ENCODE results near the gene ZFAND5.

The ZFAND5 gene

GRCh38 chr9:72322678-72323077 lies 42.3 kb downstream of the ZFAND5 start:
- no peak for TF ChIP-seq CTCF (conservative IDR thresholded peaks at IDR 0.05)
- H3K27ac ChIP-seq: no peak overlapping the region

GRCh38 chr9:72322259-72322658 lies 42.7 kb downstream of the ZFAND5 start:
- H3K27ac ChIP-seq: no peak overlapping the region
- no peak for TF ChIP-seq CTCF (conservative IDR thresholded peaks at IDR 0.05)

- peak overlapping the region; percentile 71 for H3K27ac ChIP-seq
- no peak for TF ChIP-seq CTCF (conservative IDR thresholded peaks at IDR 0.05)
Measured at GRCh38 chr9:72315510-72316311, 49.3 kb downstream of the ZFAND5 start.

GRCh38 chr9:72315089-72315509 lies 49.9 kb downstream of the ZFAND5 start:
- TF ChIP-seq CTCF (conservative IDR thresholded peaks at IDR 0.05): no peak
- H3K27ac ChIP-seq: peak overlapping the region; percentile 71

GRCh38 chr9:72313507-72313906 lies 51.5 kb downstream of the ZFAND5 start:
- TF ChIP-seq CTCF (conservative IDR thresholded peaks at IDR 0.05): no peak

GRCh38 chr9:72312386-72312987 lies 52.5 kb downstream of the ZFAND5 start:
- no peak overlapping the region for H3K27ac ChIP-seq
- no peak for TF ChIP-seq CTCF (conservative IDR thresholded peaks at IDR 0.05)

More at GRCh38 chr9:72313507-72313906, 51.5 kb downstream of the ZFAND5 start:
- no peak overlapping the region for H3K27ac ChIP-seq

- no peak for TF ChIP-seq CTCF (conservative IDR thresholded peaks at IDR 0.05)
- no peak overlapping the region for H3K27ac ChIP-seq
Measured at GRCh38 chr9:72309364-72310133, 55.5 kb downstream of the ZFAND5 start.
